ENCODE results near the gene RNF223. TPM values are rescaled to one million over a fixed set of nuclear protein-coding genes. Genes with fewer than 3 reads are reported as not detected.
"Not testable (repeated sequence)": the region's sequence is repeated elsewhere in the genome, so short reads cannot be mapped to it uniquely, and the experiment has no call there.

The RNF223 gene
- total RNA-seq, 1 experiment from 2014 or later, result 147 TPM

- H4K20me1 ChIP-seq (ENCODE audit: low read length), result no peaks in the 10 kb centered on the region
- H3K36me3 ChIP-seq (ENCODE audit: low read depth, low read length), result peaks cover 15% of the 10 kb centered on the region
- H3K27me3 ChIP-seq (ENCODE audit: low read length), result no peaks in the 10 kb centered on the region
- no peak overlapping the region for H3K27ac ChIP-seq (ENCODE audit: low read length)
- no peaks in the 10 kb centered on the region for H3K9me2 ChIP-seq (replicated peaks; ENCODE audit: low read length)
- ChIA-PET CTCF (no interaction called here), POLR2A (ENCODE audit: unreplicated experiment) (no interaction called here)
- peaks cover 90% of the 10 kb centered on the region for H3K79me2 ChIP-seq (ENCODE audit: low read length)
- H3K9me3 ChIP-seq (ENCODE audit: low read length), result no peaks in the 10 kb centered on the region
- ATAC-seq (no peak), DNase-seq (peak; percentile 17)
- TF ChIP-seq EZH2 (IDR thresholded peaks at IDR 0.05; ENCODE audit: low read length, unreplicated experiment) (no peak), EZH2phosphoT487 (IDR thresholded peaks at IDR 0.05; ENCODE audit: borderline replicate concordance, low read length) (no peak), CTCF (conservative IDR thresholded peaks at IDR 0.05; ENCODE audit: low read depth, low read length) (no peak)
- no peak overlapping the region for H3K4me2 ChIP-seq (ENCODE audit: low read length)
- peaks cover 10% of the 10 kb centered on the region; the same call in 1 of the 2 replicates for H3K4me1 ChIP-seq (ENCODE audit: insufficient read depth, low read length)
- H3K4me3 ChIP-seq (ENCODE audit: low read length), result no peak overlapping the region
- no peak overlapping the region for H2AFZ ChIP-seq (ENCODE audit: low read length)
- BruUV-seq (replicated peaks), result no TSS peak
- intact Hi-C loops (cut with micrococcal nuclease), result no loop called here
- no peaks in the 10 kb centered on the region for H3F3A ChIP-seq (ENCODE audit: low read length, unreplicated experiment)
- no peak overlapping the region for H3K9ac ChIP-seq (ENCODE audit: low read length)
Observed at GRCh38 chr1:1109743-1110142, 35.6 kb upstream of the RNF223 start.

GRCh38 chr1:1106510-1107221 lies 32.6 kb upstream of the RNF223 start:
- intact Hi-C loops (cut with micrococcal nuclease), result no loop called here
- BruUV-seq (replicated peaks), result no TSS peak
- POLR2A ChIA-PET (ENCODE audit: unreplicated experiment), result interaction anchor here (0.6 kb wide), 1 partner anchor 10 kb away, joined by 3 read pairs; no protein-coding TSS in a partner anchor
- H3K27me3 ChIP-seq (ENCODE audit: low read length), result no peaks in the 10 kb centered on the region
- H2AFZ ChIP-seq (ENCODE audit: low read length), result no peak overlapping the region
- no peak overlapping the region for H3K4me3 ChIP-seq (ENCODE audit: low read length)
- no peak for ATAC-seq
- peaks cover 75% of the 10 kb centered on the region for H3K79me2 ChIP-seq (ENCODE audit: low read length)
- no peaks in the 10 kb centered on the region for H3K9me2 ChIP-seq (replicated peaks; ENCODE audit: low read length)
- no peak overlapping the region for H3K27ac ChIP-seq (ENCODE audit: low read length)
- TF ChIP-seq EZH2phosphoT487 (IDR thresholded peaks at IDR 0.05; ENCODE audit: borderline replicate concordance, low read length), result no peak
- TF ChIP-seq CTCF (conservative IDR thresholded peaks at IDR 0.05; ENCODE audit: low read depth, low read length), result no peak
- no peak for TF ChIP-seq EZH2 (IDR thresholded peaks at IDR 0.05; ENCODE audit: low read length, unreplicated experiment)
- H4K20me1 ChIP-seq (ENCODE audit: low read length), result no peaks in the 10 kb centered on the region
- H3K9me3 ChIP-seq (ENCODE audit: low read length), result no peaks in the 10 kb centered on the region
- H3K4me1 ChIP-seq (ENCODE audit: insufficient read depth, low read length), result peaks cover 5% of the 10 kb centered on the region; the same call in 1 of the 2 replicates
- no peaks in the 10 kb centered on the region for H3F3A ChIP-seq (ENCODE audit: low read length, unreplicated experiment)
- CTCF ChIA-PET, result no interaction called here
- H3K9ac ChIP-seq (ENCODE audit: low read length), result no peak overlapping the region
- no peak overlapping the region for H3K4me2 ChIP-seq (ENCODE audit: low read length)
- DNase-seq, result no peak
- 0 out of 2 replicates have a peak, but pooled peaks cover 9% of the 10 kb centered on the region for H3K36me3 ChIP-seq (ENCODE audit: low read depth, low read length)

- H2AFZ ChIP-seq (ENCODE audit: low read length); ATAC-seq; H3K9me3 ChIP-seq (ENCODE audit: low read length); H3K9me2 ChIP-seq (replicated peaks; ENCODE audit: low read length); BruUV-seq (replicated peaks); H3K27me3 ChIP-seq (ENCODE audit: low read length); H3K9ac ChIP-seq (ENCODE audit: low read length); H4K20me1 ChIP-seq (ENCODE audit: low read length); POLR2A ChIA-PET (ENCODE audit: unreplicated experiment); H3K27ac ChIP-seq (ENCODE audit: low read length); intact Hi-C loops (cut with micrococcal nuclease); H3K4me1 ChIP-seq (ENCODE audit: insufficient read depth, low read length); H3K4me2 ChIP-seq (ENCODE audit: low read length); H3K4me3 ChIP-seq (ENCODE audit: low read length); H3F3A ChIP-seq (ENCODE audit: low read length, unreplicated experiment): not testable (repeated sequence)
- Histone ChIP-seq H3K36me3 (ENCODE audit: low read depth, low read length) (peaks cover 16% of the 10 kb centered on the region; the same call in 1 of the 2 replicates), H3K79me2 (ENCODE audit: low read length) (peaks cover 50% of the 10 kb centered on the region)
- DNase-seq, result peak; percentile 18
- CTCF ChIA-PET, result interaction anchor here (0.6 kb wide), 1 partner anchor 85 kb away, joined by 3 read pairs; no protein-coding TSS in a partner anchor
Observed at GRCh38 chr1:1104152-1104551, 30.0 kb upstream of the RNF223 start.
